ENCODE measurements around the gene PSMA1.

PSMA1 gene

DNA sequence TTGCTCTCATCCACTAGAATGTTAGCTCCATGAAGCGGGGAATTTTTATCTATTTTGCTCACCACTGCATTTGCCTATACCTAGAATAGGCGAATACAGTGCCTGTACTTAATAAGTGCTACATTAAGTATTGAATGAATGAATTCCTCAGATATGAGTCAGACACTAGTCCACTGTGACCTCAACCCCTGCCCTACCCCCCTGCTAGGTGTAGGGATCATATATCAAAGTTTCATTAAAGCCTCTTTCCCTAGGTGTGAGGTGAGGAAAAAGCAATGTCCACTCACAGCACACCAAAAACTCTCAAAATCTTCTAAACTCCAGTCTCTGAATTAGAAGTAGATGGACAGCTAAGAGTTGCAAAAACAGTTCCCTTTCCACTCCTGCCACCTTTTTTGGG, 9.8 kb upstream of the PSMA1 start:
- no peak for DNase-seq (ENCODE audit: low read depth in 2 of 2)

DNA sequence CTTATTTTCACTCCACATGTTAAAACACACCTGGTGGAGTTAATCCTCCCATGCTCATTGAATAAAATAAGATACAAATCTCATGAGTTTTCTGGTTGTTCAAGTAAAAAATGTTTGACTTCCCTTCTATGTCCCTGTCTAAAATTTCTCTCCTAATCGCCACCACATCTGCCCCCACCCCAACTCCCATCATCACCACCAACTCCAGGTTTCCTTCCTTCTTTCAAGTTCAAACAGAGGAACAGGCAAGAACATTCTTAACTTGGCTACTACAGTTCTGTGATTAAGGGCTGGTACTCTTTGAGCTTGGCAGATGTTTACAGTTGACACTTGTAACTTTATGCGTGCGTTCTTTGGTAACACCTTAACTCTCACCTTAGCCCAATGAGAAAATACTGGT, 9.1 kb upstream of the PSMA1 start:
- DNase-seq (ENCODE audit: low read depth in 2 of 2): no peak

DNA sequence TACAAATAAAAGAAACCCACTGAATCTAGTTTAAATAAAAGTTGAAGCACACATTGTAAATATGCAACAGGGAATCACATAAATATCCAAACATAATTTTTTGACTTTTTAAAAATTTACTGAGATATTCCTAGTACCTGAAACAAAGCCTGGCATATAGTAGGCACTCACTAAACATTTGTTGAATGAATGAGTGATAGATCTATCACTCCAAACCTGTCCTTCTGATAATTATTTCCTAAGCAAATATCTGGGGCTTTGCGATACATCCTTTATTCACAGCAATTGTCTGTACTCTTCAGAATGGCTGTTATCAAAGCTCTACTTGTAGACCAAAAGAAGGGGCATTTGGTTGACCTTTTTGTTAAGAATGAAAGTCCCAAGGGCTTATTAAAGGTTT, 2.6 kb upstream of the PSMA1 start:
- no peak for DNase-seq (ENCODE audit: low read depth in 2 of 2)

DNA sequence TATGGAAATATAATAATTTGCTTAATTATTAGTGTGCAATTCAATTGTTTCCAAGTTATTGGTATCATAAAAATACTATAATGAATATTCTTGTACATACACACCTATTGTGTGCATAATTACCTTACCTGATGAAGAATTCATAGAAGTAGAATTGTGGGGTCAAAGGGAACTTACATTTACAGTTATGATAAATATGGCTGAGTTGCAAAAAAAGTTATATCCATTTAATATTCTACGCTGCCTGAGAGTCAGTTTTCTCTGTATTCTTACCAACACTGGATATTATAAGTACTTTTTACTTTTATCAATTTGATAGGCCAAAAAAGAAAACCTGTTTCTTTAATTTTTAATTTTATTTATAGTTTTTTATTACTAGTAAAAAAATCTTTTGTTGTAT, 2.1 kb upstream of the PSMA1 start:
- no peak for DNase-seq (ENCODE audit: low read depth in 2 of 2)

DNA sequence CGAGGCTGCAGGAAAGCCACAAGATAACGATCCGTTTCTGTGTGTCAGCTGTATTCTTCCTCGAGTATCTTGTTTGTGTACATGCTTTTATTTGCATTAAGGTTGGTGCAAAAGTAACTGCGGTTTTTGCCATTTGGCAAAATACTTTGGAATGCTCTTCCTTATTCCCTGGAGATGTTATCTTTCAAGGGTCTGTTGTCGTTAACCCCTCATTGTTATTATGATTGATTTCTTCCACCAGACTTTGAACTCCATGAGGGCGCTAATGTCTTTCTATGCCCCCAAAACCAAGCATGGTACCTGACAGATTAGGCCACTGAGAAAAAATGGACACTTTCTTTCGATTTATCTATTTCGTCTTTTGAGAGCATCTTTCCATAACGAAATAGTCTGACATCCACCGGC, 563 bp upstream of the PSMA1 start:
- DNase-seq (ENCODE audit: low read depth in 2 of 2): no peak

DNA sequence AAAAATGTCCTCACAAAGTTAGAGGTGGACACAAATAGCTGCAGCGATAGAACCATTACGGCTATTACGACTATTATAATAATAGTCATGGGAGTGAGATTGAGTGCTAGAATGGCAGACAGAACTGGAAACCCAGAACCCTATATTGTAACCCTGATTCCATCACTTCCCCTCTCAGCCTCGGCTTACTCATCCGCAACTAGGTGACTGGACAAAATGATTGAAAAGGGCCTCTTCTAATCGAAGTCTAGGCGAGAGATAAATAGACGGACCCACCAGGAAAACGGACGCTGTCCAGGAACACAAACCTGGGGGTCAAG, 629 bp downstream of the PSMA1 start:
- no peak for DNase-seq (ENCODE audit: low read depth in 2 of 2)

DNA sequence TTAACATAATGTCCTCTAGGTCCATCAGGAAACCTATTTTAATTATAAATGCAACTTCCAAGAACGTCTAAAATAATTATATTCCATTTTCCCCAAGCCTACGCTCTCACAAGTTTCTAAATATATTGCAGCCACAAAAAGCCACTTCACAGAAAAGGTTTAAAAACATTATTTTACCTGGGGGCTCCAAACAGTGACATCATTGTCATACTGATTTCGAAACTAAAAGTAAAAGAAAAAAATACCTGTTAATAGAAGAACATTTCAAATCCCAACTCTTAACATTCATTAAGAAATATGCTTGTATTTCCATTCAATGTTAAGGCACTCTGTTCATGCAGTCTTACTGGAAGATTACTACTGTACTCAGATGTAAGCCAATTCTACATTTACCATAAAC, 1.4 kb downstream of the PSMA1 start:
- DNase-seq (ENCODE audit: low read depth in 2 of 2): no peak

DNA sequence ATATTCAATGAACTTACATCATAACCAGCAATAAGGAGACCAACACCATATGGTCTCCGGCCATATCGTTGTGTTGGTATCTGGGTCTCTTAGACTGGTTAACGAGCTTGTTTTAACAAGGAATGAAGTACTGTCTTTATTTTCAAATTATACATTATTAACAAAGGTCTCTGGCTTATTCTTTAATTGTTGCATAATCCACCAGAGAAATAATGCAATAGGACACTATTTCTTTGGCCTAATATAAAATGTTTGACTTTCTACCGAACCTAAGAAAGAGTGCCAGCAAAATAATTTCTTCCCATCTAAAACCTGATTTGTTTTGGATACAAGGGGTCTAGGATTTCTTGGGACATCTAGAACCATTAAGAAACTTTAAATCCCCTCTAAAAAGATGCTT, 6.4 kb downstream of the PSMA1 start:
- no peak for DNase-seq (ENCODE audit: low read depth in 2 of 2)

DNA sequence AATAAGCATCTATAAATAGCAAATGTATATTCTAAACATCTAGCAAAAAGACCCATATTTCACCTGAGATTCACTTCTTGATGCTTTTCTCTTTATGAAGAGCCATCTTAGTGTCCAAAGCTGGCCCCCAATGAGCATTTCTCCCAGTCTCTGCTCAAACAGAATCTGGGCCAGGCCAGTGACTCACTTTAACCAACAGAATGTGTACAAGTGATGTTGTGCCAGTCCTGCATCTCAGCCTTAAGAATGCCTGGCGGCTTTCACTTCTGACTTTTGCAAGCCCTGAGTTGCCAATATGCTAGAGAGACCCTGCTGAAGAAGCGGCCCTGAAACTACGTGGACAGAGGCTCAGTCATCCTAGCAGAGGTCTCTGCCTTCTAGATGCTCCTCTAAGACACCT, 13.7 kb downstream of the PSMA1 start:
- DNase-seq (ENCODE audit: low read depth in 2 of 2): no peak

DNA sequence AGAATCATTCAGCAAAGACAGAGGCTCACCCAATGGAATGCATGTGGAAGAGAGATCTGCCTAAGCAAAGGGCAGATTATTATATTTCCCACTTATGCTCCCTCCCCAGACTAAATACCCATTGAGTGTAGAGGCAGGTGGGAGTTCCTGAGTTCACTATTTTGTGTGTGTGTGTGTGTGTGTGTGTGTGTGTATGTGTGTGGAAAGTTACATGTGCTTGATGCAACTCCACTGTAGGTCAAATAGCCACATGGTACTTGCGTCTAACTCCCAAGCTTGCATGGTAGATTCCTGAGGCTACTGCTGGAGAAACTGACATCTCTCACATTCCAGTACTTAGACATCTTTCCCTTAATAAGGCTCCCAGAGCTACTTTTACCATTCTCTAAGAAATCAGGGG, 17.2 kb downstream of the PSMA1 start:
- no peak for DNase-seq (ENCODE audit: low read depth in 2 of 2)

DNA sequence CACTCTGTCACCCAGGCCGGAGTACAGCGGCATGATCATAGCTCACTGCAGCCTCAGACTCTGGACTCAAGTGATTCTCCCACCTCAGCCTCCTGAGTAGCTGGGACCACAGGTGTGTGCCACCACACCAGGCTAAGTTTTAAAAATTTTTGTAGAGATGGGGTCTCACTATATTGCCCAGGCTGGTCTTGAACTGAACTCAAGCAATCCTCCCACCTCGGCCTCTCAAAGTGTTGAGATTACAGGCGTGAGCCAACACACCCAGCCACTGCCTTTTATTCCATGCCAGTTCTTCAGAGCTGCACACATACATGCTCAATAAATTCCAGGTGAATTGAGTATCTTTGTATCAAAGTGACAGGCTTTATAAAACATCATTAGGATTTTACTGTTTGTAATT, 18.1 kb downstream of the PSMA1 start:
- no peak for DNase-seq (ENCODE audit: low read depth in 2 of 2)

DNA sequence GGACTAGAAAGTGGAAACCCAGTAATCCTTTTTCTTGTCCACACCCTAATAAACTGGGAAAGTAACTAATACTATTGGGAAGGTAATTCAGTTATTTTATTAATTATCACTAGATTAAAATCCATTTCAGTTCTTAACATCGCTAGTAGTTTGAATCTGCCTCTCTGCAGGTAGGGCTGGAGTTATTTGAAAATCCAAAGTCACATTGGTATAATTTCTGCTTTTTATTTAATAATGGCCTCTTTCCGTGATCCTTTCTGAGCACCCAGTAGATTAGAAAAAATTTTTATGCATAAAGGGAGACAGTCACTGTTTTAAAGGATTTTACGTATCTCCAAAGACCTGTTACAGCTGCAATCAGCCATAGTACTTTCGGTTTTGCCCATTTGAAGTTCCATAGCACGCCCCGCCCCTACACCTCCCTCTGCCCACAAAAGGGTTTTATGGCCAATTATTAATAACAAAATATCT, 20.0 kb downstream of the PSMA1 start:
- peak in 1 of 2 donors; percentile 26 for DNase-seq (ENCODE audit: low read depth in 2 of 2)

DNA sequence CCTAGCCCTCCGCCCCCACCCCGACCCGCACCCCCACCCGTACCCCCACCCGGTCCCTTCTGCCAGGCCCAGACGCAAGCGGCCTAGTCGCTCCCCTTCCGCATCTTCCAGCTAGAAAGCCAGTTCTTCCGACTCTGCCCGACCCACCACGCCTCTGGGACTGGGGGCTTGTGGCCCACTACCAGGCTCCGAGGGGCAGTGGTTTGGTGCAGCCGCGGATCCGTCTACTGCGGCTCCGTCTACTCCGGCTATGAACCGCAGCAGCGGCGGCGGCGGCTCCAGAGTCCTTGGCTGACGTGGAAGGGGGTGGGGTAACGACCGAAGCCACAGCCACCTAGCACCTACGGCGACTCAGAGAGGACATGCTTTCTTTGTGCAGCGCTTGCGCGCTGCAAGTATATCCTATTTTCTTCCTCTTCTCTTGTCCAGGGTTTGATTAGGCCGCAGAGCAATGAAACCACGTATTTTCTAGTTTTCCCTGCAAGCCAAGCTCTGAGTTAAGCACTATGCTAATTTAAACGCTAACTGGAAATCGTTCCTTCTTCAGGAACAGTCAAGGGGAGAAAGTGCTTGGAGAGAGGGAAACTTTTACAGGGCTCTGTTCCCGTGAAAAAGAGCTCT, 20.5 kb downstream of the PSMA1 start, which contains the start of gene COPB1:
COPB1 (minus strand) TSS at position 252 of the 621 bp plus-strand sequence. CDS start 883 bp downstream, outside the sequence.
- peak; percentile 83 to 87 for DNase-seq (ENCODE audit: low read depth in 2 of 2)

DNA sequence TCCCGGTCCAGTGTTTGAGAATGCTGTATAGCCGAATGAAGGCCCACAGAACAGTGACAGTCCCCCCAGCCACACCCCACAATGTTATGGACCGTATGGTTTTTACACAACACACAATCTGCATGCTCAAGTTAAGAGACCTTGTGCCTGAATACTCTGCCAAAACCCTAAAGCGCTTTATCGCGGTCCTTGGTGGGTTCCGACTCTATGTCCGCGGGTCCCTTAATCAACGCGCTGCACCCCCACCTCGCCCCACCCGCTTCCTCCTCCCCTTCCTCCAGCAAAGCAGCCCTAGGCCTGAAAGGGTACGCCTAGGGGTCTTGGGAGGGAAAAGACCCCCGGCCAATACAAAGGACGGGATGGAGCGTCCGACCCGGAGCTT, 21.0 kb downstream of the PSMA1 start:
- peak; percentile 12 to 17 for DNase-seq (ENCODE audit: low read depth in 2 of 2)

DNA sequence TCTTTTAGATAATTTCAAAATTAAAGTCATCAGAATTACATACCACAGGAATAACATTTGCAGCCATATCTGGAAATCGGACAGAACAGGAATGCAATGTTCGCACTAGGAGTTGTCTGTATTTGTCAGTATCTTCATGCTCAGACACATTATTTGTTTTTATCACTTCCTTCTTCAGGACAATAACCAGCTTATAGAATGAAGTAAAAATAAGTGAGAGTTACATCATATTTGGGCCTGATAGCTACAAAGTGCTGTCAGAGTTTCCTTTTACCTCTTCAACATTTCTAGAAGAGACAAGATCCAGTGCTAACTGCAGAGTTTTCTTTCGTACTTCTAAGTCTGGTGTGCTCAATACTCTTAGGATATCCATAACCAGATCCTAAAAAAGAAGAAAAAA, 39.5 kb downstream of the PSMA1 start:
- DNase-seq (ENCODE audit: low read depth in 2 of 2): no peak

DNA sequence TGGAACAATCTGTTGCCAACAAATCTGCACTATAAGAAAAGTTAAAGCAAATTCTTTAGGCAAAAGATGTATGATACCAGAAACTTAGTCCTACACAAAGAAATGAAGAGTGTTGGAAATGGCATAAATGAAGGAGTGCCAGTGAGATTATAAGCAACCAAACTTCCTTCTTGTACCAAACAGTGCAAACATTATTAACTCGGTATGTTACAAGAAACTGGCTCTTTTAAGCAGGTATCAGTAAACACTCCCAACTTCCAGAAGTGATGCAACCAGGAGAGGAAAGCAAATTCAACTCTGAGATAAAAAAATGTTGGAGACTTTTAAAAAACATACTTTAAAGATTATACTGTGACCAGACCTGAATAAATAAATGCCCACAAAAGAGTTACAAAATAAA, 49.1 kb downstream of the PSMA1 start:
- no peak for DNase-seq (ENCODE audit: low read depth in 2 of 2)

DNA sequence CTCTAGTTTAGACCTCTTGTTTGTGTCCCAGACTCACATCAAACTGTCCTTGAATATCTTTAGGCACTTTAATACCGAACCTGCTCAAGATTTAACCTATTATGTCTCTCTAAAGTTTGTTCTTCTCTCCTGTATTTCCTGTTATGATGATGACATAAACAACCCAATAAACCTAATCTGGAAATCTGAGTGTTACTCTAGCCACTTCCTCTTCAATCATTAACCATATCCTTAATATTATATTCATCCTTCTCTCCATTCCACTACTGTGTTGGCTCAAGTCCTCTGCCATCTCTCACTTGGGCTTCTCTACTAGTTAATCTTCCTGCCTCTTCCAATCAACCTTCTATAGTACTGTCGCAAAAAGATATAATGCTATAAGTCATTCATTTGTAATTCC, 56.6 kb downstream of the PSMA1 start:
- no peak for DNase-seq (ENCODE audit: low read depth in 2 of 2)

DNA sequence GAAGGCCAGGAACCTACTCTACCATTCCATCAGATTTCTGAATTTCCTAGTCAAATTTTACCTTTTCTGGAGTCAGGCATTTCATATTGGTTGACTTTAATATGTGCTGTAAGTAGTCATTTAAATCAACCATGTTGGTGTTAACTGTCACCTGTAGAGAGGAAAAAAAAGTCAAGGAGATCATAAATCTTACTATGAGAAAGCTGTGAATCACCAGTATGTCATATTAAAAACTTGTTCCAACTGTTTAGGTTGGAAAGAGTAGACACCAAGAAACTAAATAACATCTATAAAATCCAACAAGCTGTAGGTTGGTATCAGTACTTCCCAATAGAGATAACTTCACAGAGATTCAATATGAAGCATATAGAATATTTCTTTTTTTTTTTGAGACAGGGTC, 60.0 kb downstream of the PSMA1 start:
- DNase-seq (ENCODE audit: low read depth in 2 of 2): no peak

DNA sequence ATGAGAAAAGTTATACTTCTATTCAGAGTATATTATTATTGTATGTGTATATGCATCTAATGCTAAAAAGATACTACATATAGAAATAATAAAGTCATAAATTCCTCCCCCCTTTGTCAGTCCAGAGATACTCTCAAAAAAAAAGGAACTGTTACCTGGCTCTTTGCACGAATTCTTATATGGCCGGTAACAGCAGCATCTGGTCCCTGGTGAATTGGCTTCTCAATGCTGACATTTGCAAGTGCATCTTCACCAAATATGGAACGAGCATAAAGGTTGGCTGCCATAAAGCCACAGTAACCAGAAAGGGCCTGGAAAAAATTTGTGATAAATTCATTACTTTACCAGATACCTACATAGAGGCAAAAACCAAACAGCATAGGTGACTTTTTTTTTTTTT, 61.8 kb downstream of the PSMA1 start:
- DNase-seq (ENCODE audit: low read depth in 2 of 2): no peak

DNA sequence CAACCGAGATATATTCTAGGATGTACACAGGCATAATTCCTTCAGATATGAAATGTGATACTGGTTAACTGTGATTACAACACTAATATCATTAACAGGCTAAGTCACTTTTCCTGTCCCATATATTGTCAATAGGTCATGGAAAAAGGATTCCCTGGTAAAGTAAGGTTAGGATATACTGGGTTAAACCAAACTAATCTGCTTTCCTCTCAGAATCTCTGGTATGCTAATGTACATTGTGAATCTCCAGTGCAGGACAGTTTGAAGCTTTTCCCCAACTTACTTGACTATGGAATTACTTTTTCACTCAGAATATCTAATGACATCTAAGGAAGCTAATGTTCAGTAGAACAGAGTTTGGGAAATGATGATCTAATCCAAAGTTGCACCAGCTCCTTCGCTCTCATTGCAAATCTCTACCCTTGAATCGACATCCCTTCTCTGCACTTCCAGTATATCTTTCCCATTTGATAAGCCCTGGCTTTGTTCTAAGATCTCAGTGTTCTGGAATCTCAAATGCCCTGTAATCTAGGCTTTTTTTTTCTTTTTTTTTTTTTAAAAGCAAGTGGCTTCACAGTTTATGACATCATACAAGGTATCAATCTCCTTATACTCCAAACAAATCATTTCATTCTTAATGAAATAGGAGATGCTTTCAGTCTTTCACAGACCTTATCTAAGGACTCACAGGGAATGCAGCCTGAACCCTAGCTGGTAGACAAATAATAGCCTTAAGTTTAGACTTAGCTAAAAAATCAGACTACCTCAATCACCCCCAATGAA, 64.3 kb downstream of the PSMA1 start:
- DNase-seq (ENCODE audit: low read depth in 2 of 2): no peak

All from stimulated activated CD8-positive, alpha-beta memory T cell treated with anti-CD3 and anti-CD28 coated beads, Interleukin-15, amount 100 ng/mL, for 48 hours (primary cell).